Epidermal melanocyte (primary cell): ENCODE results near the gene PPT2.
A peak's percentile ranks its signal among the peaks of the same experiment; 100 is the strongest.
"Not testable (repeated sequence)": the region's sequence is repeated elsewhere in the genome, so short reads cannot be mapped to it uniquely, and the experiment has no call there.

Experiments
- DNase-seq: peaks from one replicate; pipeline ENCODE4 v3.0.0; 2011; ENCODE audit warnings: low spot score; ENCODE audit not compliant: insufficient read length

PPT2 gene

DNA sequence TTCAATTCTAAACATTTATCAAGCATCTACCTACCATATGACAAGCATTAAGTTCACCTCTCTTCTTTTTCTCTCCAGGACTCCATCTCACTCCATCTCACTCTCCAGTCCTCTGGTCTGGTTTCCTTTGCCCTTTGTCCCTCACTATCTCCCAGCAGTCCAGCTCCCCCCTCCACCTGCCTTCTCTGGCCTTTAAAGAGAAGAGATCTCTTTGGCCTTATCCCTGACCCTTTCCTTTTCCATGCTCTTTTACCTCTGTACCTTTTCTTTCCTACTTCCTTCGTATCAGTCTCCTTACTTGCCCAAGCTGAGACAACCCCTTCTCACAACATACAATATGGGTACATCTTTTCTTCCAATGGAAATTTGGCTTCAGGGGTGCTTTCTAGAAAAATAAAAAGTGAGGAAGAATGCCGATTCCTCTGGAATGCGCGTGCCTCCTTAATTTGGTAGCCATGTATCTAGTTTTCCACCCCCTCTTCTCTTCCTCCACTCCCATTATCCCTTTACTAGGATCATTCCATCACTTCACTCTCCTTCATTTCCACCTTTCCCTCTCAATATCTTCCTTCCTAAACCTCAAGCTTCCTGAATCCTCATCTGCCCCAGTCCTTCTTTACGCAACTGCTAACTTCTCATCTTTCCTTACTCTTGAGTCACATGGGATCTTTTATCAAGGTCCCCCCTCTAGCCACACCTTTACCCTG lies 22.7 kb downstream of the PPT2 start:
- no peak for DNase-seq

GRCh38 chr6:32177183-32177787 lies 23.3 kb downstream of the PPT2 start:
- no peak for DNase-seq

DNA sequence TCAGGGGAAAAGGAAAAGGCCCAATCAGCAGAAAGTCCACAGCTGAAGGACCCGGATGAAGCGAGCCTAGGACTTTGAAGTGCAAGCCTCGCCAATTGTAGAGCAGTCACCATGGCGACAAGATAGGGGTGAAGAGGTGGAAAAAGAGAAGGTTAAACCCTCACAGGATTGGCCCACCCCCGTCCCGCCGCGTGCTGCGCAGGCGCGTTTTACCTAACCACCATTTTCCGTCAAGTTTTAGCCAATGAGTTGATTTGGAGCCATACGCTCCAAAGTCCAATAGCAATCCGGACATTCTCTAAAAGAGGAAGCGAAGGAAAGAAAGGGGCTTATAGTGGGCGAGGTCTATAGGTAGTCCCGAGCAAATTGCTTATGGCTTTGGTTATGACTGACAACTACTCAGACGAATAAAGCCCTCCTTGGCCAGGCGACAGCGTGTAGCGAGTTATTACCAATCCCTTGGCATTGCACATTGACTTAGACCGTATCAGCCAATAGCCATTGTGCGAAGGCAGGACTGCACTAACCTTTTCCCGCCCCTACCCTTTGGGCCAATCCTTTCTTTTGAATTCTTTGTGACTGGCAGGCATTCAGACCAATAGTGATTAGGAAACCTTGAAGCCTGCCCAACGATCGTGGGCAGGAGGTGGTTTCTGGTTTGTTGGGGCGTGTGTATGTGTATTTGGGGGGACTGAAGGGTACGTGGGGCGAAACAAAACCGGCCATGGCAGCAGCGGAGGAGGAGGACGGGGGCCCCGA lies 24.0 kb downstream of the PPT2 start, which contains the start of gene RNF5:
TSS of gene RNF5 (plus strand) at position 618 of the 759 bp plus-strand sequence. CDS start at position 725, 107 bp downstream.
- DNase-seq = peak; percentile 98

- no peak for DNase-seq
Observed at GRCh38 chr6:32178547-32179440, 24.9 kb downstream of the PPT2 start.

- DNase-seq = no peak
Observed at GRCh38 chr6:32179766-32180405, 25.9 kb downstream of the PPT2 start.

- no peak for DNase-seq
Observed at GRCh38 chr6:32181148-32181702, 27.3 kb downstream of the PPT2 start.

- DNase-seq = no peak
Observed at GRCh38 chr6:32181915-32182529, 28.1 kb downstream of the PPT2 start.

- DNase-seq = no peak
Observed at GRCh38 chr6:32182555-32182981, 28.6 kb downstream of the PPT2 start.

- no peak for DNase-seq
Observed at GRCh38 chr6:32183030-32183429, 29.1 kb downstream of the PPT2 start.

GRCh38 chr6:32183483-32184083 lies 29.6 kb downstream of the PPT2 start:
- no peak for DNase-seq

DNA sequence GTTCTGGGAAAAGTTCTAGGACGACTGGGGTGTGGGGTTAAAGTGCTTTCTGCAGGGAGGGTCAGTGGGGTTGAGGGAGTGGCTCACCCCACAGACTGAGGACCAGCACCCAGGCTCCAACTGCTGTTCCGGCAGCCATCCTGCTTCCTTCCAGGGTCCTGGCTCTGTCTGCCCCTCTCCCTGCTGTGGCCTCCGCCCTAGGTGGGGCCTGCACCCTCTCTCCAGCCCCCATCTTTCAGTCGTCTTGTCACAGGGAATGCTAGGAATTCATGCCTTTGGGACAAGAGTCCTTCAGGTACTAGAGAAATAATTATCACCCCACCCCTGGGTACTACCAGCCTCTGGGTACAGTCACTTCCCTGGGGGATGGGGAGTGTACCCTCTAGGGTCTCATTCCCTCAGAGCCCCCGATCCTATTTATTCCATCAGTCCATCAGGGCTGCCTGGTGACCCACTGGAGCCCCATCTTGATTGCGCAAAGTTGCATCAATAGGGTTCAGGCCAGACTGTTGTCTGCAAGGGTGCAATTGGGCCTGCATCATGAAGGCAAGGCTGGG lies 30.2 kb downstream of the PPT2 start, which contains the start of gene AGER:
TSS of gene AGER (minus strand) at position 170 of the 557 bp plus-strand sequence. CDS start at position 139, 31 bp downstream.
- DNase-seq = no peak

DNA sequence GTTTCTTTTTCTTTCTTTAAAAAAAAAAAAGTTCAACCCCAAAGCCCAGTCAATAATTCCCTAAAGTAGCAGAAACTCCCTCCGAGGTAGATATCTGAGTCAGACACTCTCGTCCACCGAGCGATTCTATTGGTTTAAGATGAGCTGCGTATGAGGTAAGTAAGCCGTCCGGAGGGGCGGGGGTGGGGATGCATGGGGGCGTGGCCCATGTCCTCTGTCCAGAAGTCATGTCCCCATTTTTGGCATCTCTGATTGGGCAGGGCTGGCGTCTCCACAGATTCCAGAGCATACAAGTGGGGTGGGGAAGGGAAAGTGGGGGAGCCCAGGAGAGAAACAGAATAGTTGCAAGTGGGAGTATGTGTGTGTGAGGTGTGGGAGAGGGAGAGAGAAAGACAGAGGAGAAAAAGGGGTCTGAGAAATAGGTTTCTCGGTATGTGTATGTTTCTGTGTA lies 31.8 kb downstream of the PPT2 start:
- not testable (repeated sequence) for DNase-seq

GRCh38 chr6:32186151-32186840 lies 32.4 kb downstream of the PPT2 start:
- DNase-seq = not testable (repeated sequence)

- no peak for DNase-seq
Observed at GRCh38 chr6:32187009-32187709, 33.2 kb downstream of the PPT2 start.

GRCh38 chr6:32187725-32188380 lies 33.9 kb downstream of the PPT2 start:
- DNase-seq = not testable (repeated sequence)

GRCh38 chr6:32188381-32189068 lies 34.6 kb downstream of the PPT2 start:
- no peak for DNase-seq
